Hepatocyte (in vitro differentiated cells): ENCODE results near the gene ADCY2. TPM values are rescaled to one million over a fixed set of nuclear protein-coding genes. Genes with fewer than 3 reads are reported as not detected.

Experiments used
- DNase-seq: peaks from one replicate; pipeline ENCODE4 v3.0.0-alpha.2; 2016; ENCODE audit warnings: low spot score
- H2AFZ ChIP-seq: fragments of 200-600 bp; sonication (generic); 2 replicates; pipeline ENCODE4 v1.6.0; 2016; ENCODE audit warnings: antibody characterized with exemption, mild to moderate bottlenecking
- H3K27ac ChIP-seq: fragments of 200-600 bp; sonication (generic); 2 replicates; pipeline ENCODE4 v1.5.1; 2016; ENCODE audit warnings: mild to moderate bottlenecking
- H3K27me3 ChIP-seq: fragments of 200-600 bp; sonication (generic); 2 replicates; pipeline ENCODE4 v1.6.1; 2016
- H3K36me3 ChIP-seq: fragments of 200-600 bp; sonication (generic); replicated peaks from 2 replicates; pipeline ENCODE4 v1.5.1; 2016; ENCODE audit warnings: low read depth; ENCODE audit not compliant: insufficient read depth
- H3K4me1 ChIP-seq: fragments of 200-600 bp; sonication (generic); 2 replicates; pipeline ENCODE4 v1.5.1; 2016; ENCODE audit warnings: mild to moderate bottlenecking, moderate library complexity; ENCODE audit not compliant: insufficient read depth
- H3K4me2 ChIP-seq: fragments of 200-600 bp; sonication (generic); 2 replicates; pipeline ENCODE4 v1.6.0; 2016
- H3K4me3 ChIP-seq: fragments of 200-600 bp; sonication (generic); 2 replicates; pipeline ENCODE4 v1.5.1; 2016; ENCODE audit warnings: mild to moderate bottlenecking
- H3K79me2 ChIP-seq: fragments of 200-600 bp; sonication (generic); 2 replicates; pipeline ENCODE4 v1.6.0; 2017; ENCODE audit warnings: mild to moderate bottlenecking
- H3K9me2 ChIP-seq: fragments of 200-600 bp; sonication (generic); replicated peaks from 2 replicates; pipeline ENCODE4 v1.6.0; 2017; ENCODE audit warnings: mild to moderate bottlenecking; ENCODE audit not compliant: insufficient read depth
- H3K9me3 ChIP-seq: fragments of 200-600 bp; sonication (generic); 2 replicates; pipeline ENCODE4 v1.5.1; 2016; ENCODE audit warnings: low read depth, mild to moderate bottlenecking
- H4K20me1 ChIP-seq: fragments of 200-600 bp; sonication (generic); 2 replicates; pipeline ENCODE4 v1.6.0; 2016; ENCODE audit warnings: mild to moderate bottlenecking; ENCODE audit not compliant: insufficient read depth, poor library complexity, severe bottlenecking
- CTCF ChIP-seq: fragments of 200-600 bp; sonication (generic); IDR thresholded peaks from 2 replicates; pipeline ENCODE4 v1.5.1; 2016; ENCODE audit warnings: antibody characterized with exemption, mild to moderate bottlenecking; ENCODE audit not compliant: poor library complexity
- EZH2 ChIP-seq: fragments of 200-600 bp; sonication (generic); IDR thresholded peaks from 2 replicates; pipeline ENCODE4 v1.6.1; 2016; ENCODE audit warnings: antibody characterized with exemption, mild to moderate bottlenecking, borderline replicate concordance
- EZH2phosphoT487 ChIP-seq: fragments of 200-600 bp; sonication (generic); IDR thresholded peaks from one replicate; pipeline ENCODE4 v1.6.1; 2018; ENCODE audit warnings: antibody characterized with exemption, mild to moderate bottlenecking, low read depth, moderate library complexity; ENCODE audit not compliant: unreplicated experiment, severe bottlenecking
- WGBS: methylation state at CpG from one replicate; pipeline ENCODE4 v1.1.6; 2016; ENCODE audit warnings: low lambda C conversion rate; ENCODE audit errors: missing lambda C conversion rate; 5-methylcytosine and 5-hydroxymethylcytosine counted together
- polyA plus RNA-seq: library from polyadenylated mRNA; unstranded; fragments of >200 nt; fragmentation: Nextera tagmentation; extraction: Ambion mirVana; gene quantifications from 2 replicates; pipeline ENCODE4 v1.2.1, GENCODE V29; 2016
- total RNA-seq: library from RNA; depleted of rRNA; stranded (reverse); fragments of >200 nt; gene quantifications from 2 replicates; pipeline ENCODE4 v1.2.3, GENCODE V29; 2014

ADCY2 gene
- total and polyA plus RNA-seq, 2 experiments from 2014 or later: 3.2 to 8.5 TPM

- H3K9me3 ChIP-seq: no peaks in the 10 kb centered on the region
- H3K36me3 ChIP-seq: no peaks in the 10 kb centered on the region
- H3K4me1 ChIP-seq: peaks cover 16% of the 10 kb centered on the region
- no peak for DNase-seq
- no peak for TF ChIP-seq CTCF
- TF ChIP-seq EZH2phosphoT487: no peak
- no peak for TF ChIP-seq EZH2
- peak overlapping the region; percentile 82 for H3K4me3 ChIP-seq
- peak overlapping the region; percentile 86 for H3K4me2 ChIP-seq
- peak overlapping the region; percentile 61 for H3K27ac ChIP-seq
- no peaks in the 10 kb centered on the region for H3K9me2 ChIP-seq
- no peaks in the 10 kb centered on the region for H3K27me3 ChIP-seq
- H3K79me2 ChIP-seq: peaks cover 59% of the 10 kb centered on the region
- 0% methylated on average over 8 of the region's 8 CpGs for WGBS
- peak overlapping the region; percentile 95 for H2AFZ ChIP-seq
- H4K20me1 ChIP-seq: peaks cover 15% of the 10 kb centered on the region
These were observed 472.5 kb downstream of the ADCY2 start for GRCh38 chr5:7868427-7868772.

DNA sequence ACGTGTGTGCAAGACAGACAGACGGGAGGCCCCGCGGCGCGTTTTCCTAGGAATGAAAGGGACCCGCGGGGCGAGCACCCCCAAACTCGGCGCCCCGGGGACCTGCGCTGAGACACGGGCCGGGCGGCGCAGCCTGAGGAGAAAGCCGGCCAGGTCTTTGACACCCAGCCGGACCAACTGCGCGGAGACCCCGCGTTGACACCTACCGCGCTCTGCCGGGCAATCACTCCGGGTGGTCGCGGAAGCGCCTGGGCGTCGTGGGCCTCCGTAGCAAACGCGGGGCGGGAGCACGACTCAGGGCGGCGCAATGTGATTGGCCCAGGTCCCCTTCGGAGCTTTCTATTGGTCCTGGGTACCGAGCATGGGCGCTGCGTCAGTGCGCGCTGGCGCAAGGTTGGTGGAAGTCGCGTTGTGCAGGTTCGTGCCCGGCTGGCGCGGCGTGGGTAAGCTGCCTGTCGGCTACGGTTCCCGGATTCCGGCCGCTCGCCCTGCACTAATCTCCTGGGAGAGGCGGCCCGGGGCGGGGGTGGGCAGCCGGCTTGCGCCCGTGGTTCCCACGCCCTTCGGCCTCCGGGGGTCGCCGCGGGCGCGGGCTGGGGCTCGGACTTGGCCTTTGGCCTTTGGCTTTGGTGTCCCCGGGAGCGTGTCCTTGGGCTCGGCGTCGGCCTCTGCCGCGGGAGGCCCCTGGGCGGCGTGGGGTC is 473.0 kb downstream of the ADCY2 start, which contains the start of the genes FASTKD3 and MTRR:
Gene FASTKD3, minus strand, starts transcription at position 259 of the 701 bp plus-strand sequence. CDS start 948 bp downstream, outside the sequence.
Gene MTRR, plus strand, starts transcription at position 376 of the 701 bp plus-strand sequence. CDS start 1,647 bp downstream, outside the sequence.
- Histone ChIP-seq H2AFZ (peak within 1 kb of the TSS; percentile 95), H3K27ac (peak within 1 kb of the TSS; percentile 84), H3K4me3 (peak within 1 kb of the TSS; percentile 82), H3K36me3 (no peaks in the 10 kb centered on the region), H3K9me2 (no peaks in the 10 kb centered on the region), H3K79me2 (peaks cover 64% of the 10 kb centered on the region), H4K20me1 (peaks cover 15% of the 10 kb centered on the region), H3K4me1 (peaks cover 16% of the 10 kb centered on the region), H3K4me2 (peak within 1 kb of the TSS; percentile 86), H3K9me3 (no peaks in the 10 kb centered on the region), H3K27me3 (no peaks in the 10 kb centered on the region)
- DNase-seq: peak; percentile 95
- WGBS: under 1% methylated on average over 72 of the region's 83 CpGs
- TF ChIP-seq EZH2phosphoT487 (no peak), EZH2 (no peak), CTCF (no peak)

DNA sequence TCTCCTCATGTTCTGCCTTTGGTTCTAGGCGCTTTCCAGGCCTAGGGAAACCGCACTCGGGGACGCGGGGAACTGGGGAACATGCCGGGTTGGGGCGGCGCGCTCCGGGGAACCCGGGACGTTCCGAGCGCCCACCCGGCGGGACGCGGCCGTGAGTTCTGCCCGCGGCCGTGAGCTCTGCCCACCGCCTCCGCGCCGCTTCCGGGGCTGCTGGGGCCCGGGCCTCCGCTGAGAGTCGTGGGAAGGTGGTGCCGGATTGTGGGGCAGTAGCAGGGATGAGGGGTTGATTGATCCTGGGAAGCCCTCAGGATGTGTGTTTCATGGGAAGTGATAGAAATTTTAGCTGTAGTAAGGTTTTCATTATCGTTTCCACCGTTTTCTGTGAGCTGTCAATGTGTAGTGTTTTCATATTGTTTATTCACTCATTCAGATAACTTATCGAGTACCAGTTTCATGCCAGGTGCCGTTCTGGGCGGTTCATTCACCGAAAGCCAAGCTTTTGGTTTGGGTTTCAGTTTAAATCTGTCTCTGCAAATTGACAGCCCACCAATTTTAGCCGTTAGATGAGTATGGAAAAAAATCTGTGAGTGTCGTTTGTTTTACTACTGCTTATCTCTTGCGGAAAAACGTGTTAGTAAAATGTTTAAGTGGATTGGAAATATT is 473.7 kb downstream of the ADCY2 start:
- no peaks in the 10 kb centered on the region for H3K27me3 ChIP-seq
- peak overlapping the region; percentile 94 for H2AFZ ChIP-seq
- H3K9me3 ChIP-seq: no peaks in the 10 kb centered on the region
- peaks cover 16% of the 10 kb centered on the region for H3K4me1 ChIP-seq
- H3K27ac ChIP-seq: peak overlapping the region; percentile 84
- H3K4me2 ChIP-seq: peak overlapping the region; percentile 76
- 4% methylated on average over 28 of the region's 41 CpGs for WGBS
- no peaks in the 10 kb centered on the region for H3K36me3 ChIP-seq
- no peaks in the 10 kb centered on the region for H3K9me2 ChIP-seq
- H3K4me3 ChIP-seq: peak overlapping the region; percentile 82
- DNase-seq: peak; percentile 37
- TF ChIP-seq CTCF: no peak
- TF ChIP-seq EZH2phosphoT487: no peak
- no peak for TF ChIP-seq EZH2
- H3K79me2 ChIP-seq: peaks cover 67% of the 10 kb centered on the region
- peaks cover 15% of the 10 kb centered on the region for H4K20me1 ChIP-seq
